ENCODE measurements around the gene ZNF609.

The ZNF609 gene

DNA sequence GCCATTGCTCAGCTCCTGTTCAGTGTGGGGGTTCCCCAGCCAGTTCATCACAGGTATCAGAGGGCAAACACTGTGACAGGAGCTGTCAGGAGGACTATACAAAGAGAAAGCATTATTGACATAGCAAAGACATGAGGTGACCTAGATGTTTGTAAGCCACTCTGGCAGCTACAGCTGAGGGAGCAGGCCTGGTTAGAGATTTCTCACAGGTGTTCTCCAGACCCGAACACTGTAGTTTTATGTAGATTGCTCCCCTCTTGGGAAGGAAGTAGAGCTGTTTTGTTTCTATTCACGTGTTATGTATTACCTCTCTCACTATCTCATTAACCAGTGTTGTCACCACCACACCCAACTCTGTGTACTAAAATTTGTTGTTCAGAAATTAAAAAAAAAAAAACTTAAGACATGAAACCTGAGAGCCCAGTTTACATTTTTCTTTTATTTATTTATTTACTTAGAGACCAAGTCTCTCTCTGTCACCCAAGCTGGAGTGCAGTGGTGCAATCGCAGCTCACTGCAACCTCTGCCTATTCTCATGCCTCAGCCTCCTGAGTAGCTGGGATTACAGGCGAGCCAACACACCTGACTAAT is 191.3 kb downstream of the ZNF609 start:
- DNase-seq (ENCODE audit: low read depth in 2 of 2), result no peak

GRCh38 chr15:64653757-64654156 is 193.4 kb downstream of the ZNF609 start:
- DNase-seq (ENCODE audit: low read depth in 2 of 2), result no peak

- no peak for DNase-seq (ENCODE audit: low read depth in 2 of 2)
Observed at GRCh38 chr15:64656508-64656907, 196.1 kb downstream of the ZNF609 start.

DNA sequence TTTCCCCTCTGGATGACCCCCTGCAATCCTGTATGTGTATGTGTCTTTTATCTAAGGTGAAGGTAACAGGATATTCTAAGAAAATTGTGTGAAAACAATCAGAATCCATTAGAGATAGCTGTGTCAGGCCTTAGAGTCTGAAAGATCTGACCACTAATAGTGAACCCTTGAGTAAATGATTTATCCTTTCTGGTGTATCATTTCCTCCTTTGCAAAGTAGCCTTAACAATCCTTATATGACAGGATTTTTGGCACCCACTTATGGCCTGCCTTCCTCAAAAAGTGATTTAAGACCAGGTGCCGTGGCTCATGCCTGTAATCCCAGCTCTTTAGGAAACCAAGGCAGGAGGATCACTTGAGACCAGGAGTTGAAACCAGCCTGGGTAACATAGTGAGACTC is 204.8 kb downstream of the ZNF609 start:
- DNase-seq (ENCODE audit: low read depth in 2 of 2), result no peak

GRCh38 chr15:64667736-64668161 is 207.4 kb downstream of the ZNF609 start:
- DNase-seq (ENCODE audit: low read depth in 2 of 2), result no peak

- no peak for DNase-seq (ENCODE audit: low read depth in 2 of 2)
Observed at GRCh38 chr15:64673866-64674265, 213.5 kb downstream of the ZNF609 start.

DNA sequence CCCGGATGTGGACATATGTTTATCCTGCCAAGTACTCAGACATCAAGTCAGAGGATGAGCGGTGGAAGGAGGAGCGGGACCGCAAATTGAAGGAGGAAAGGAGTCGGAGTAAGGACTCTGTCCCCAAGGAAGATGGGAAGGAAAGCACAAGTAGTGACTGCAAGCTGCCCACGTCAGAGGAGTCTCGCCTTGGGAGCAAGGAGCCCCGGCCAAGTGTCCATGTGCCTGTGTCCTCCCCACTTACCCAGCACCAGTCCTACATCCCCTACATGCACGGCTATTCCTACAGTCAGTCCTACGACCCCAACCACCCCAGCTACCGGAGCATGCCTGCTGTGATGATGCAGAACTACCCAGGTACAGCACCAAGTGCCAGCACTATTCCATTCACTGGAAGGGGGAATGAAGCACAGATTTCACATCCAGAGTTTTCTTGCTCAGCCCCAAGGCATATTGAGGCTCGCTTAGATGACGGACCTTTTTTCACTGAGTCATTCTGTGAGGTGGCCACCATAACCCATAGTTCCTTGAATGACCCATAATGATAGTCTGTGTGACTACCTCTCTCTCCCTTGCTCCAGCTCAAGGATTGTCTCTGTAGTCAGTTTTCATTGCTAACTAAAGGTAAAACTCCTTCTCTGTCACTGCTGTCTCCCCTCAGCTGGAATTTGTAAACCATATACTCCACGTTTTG is 217.9 kb downstream of the ZNF609 start:
- DNase-seq (ENCODE audit: low read depth in 2 of 2), result no peak

DNA sequence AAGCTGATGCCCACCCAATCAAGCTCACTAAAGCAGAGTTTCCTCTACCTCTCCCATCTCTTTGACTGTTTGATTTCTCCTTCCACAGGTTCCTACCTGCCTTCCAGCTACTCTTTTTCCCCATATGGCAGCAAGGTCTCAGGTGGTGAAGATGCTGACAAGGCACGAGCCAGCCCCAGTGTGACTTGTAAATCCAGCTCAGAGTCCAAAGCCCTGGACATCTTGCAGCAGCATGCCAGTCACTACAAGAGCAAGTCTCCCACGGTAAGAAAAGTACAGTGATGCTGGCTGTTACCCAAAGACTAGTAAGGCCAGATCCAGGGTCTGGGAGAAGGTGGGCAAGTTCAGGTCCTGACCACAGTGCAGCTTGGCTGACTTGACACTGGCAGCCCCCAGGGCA is 219.7 kb downstream of the ZNF609 start:
- no peak for DNase-seq (ENCODE audit: low read depth in 2 of 2)

- DNase-seq (ENCODE audit: low read depth in 2 of 2), result no peak
Observed at GRCh38 chr15:64681424-64682024, 221.1 kb downstream of the ZNF609 start.

GRCh38 chr15:64682255-64682654 is 221.9 kb downstream of the ZNF609 start:
- no peak for DNase-seq (ENCODE audit: low read depth in 2 of 2)

DNA sequence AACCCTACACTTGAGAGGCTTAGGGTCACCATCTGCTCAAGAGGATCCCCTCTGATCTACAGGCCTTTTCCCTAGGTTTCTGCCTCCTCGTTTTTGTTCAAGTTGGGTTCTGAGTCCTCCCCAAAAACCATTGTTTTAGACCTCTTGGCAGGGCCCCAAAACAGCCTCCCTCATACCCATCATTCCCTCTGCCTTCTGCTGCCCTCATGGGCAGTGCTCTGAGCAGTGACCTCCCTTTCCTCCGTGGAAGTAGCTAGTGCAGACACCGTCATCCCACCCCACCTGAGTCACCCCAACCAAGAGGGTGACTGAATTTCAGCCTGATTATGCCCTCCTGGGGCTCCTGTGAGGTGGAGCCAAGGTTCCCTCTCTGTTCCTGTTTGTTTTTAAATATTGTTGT is 223.0 kb downstream of the ZNF609 start:
- DNase-seq (ENCODE audit: low read depth in 2 of 2), result no peak

DNA sequence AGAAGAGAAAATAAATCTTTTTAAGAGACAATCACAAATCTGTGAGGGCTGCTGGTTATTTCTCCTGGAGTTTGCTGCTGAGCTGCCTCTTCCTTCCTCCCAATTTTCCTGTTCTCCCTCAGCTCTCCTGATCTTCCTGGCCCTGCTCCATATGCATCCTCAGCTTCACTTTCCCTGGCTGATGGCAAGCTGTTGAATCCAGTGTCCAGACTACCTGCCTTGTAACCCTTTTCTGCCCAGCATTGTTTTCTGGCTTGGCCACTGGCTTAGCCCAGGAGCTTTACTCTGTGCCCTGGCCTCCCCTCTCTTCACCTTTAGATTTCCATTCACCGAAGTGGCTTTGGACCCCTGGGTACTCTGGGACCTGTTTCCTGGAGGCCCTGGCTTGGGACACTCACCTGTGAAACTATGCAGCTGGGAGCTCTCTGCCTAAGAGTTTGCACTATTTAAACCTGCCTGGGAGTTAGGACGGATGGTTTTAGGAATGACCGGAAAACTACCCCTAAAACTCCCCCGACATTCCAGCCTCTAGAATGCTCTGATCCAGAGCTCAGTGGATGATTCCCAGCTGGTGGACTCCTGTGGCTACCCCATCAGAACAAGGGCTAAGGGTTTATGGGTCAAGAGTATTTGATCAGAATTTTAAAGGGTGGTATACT is 225.0 kb downstream of the ZNF609 start:
- no peak for DNase-seq (ENCODE audit: low read depth in 2 of 2)

GRCh38 chr15:64686130-64686735 is 225.9 kb downstream of the ZNF609 start:
- no peak for DNase-seq (ENCODE audit: low read depth in 2 of 2)

- no peak for DNase-seq (ENCODE audit: low read depth in 2 of 2)
Observed at GRCh38 chr15:64687172-64687571, 226.8 kb downstream of the ZNF609 start.

GRCh38 chr15:64687688-64688087 is 227.3 kb downstream of the ZNF609 start:
- DNase-seq (ENCODE audit: low read depth in 2 of 2), result no peak

GRCh38 chr15:64688770-64689169 is 228.4 kb downstream of the ZNF609 start:
- no peak for DNase-seq (ENCODE audit: low read depth in 2 of 2)

DNA sequence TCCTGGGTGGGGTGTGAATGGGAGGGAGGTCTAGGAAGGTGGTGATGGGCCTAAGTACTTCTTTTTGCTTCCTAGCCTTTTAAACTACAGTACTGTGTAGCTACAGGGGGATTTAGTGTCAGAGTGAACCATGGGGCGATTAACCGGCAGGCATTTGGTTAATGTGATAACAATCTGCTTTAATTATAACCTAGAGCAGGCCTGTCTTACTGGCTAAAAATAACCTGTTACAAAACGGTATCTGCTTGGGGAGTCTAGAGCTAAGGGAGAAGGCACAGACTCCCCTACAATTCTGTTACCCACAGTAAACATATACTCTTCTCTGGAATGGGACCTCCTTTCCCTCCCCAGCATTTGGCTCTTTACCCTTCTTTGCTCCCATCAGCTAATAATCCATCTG is 229.6 kb downstream of the ZNF609 start:
- no peak for DNase-seq (ENCODE audit: low read depth in 2 of 2)

- DNase-seq (ENCODE audit: low read depth in 2 of 2), result no peak
Observed at GRCh38 chr15:64690578-64691296, 230.4 kb downstream of the ZNF609 start.

DNA sequence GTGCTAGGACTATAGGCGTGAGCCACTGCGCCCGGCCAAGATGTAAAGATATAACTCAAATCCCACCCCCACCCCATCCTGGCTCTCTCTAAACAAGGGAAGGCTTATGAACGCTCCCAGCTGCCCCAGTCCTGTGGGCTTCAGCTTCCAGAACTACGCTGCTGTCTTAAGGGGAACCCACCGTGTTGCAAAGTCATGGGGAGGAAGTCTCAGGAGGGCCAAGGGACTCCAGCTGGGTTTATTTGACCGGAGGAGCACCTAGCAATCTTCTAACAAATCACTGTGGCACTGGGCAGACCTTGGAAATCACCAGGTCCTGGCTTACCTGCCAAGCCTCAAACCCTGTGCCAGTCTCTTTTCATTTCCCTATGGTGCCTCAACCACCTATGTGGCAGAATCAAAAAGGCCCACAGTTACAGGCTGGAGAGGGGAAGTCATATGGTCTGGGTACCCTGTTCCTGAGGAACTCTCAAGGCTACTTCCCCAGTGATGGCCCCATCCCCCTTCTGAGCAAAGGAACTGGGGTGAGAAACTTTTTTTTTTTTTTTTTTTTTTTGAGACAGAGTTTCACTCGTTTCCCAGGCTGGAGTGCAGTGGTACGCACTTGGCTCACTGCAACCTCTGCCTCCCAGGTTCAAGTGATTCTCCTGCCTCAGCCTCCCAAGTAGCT is 231.7 kb downstream of the ZNF609 start:
- no peak for DNase-seq (ENCODE audit: low read depth in 2 of 2)

DNA sequence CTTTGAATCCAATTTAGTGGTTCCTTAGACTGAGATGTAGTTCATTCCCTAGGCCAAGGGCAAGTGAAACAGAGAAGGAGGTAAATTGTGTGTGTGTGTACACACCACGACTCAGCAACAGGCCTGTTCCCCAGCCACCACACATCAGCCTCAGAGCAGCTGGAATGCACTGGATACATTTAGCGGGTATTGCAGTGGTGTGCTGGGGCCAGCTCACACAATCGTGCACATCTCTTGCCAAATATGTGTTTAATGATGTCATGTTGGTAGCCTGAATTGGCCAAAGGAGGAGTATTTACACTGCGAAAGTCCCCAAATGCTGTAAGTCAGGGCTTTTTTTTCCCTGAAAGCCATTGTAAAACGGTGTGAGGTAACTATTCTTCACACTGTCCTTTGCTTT is 232.8 kb downstream of the ZNF609 start:
- no peak for DNase-seq (ENCODE audit: low read depth in 2 of 2)

DNA sequence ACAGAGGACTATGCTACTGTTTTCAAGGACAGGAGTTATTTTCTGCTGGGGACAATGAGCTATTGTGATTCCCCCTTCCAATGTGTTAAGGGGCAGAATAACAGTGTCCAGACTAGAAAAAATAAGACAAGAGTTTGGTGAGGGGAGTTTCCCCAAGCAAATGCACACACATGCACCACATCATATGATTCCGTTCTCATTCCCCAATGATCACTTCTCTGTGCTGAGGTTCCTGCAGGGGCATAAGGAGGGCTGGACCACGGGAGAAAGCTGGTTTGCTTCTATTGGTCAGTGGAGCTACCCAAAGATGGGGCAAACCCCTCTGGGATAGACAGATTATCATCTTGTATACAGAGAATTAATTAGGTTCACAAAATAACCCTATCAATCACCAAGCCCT is 234.4 kb downstream of the ZNF609 start:
- no peak for DNase-seq (ENCODE audit: low read depth in 2 of 2)

All from stimulated activated CD8-positive, alpha-beta memory T cell treated with anti-CD3 and anti-CD28 coated beads, Interleukin-15, amount 100 ng/mL, for 4 hours (primary cell).